Liver (tissue), 9 donors: Measurements from ENCODE around the gene PARD3B. TPM values are rescaled to one million over a fixed set of nuclear protein-coding genes. Genes with fewer than 3 reads are reported as not detected.

Source experiments
- DNase-seq: peaks from one replicate; pipeline ENCODE4 v3.0.0-alpha.2; 2017; ENCODE audit warnings: low spot score
- H3K27ac ChIP-seq, 2 donors: one replicate each; pipeline ENCODE4 v1.7.0; 2013; ENCODE audit warnings: inconsistent platforms in 2 of 2, low read length in 2 of 2, control low read depth in 1 of 2, low read depth in 1 of 2, mild to moderate bottlenecking in 1 of 2
- H3K27me3 ChIP-seq, 4 donors: one replicate each; pipeline versions ENCODE4 v1.6.1 to v1.7.0; 2013; ENCODE audit warnings: low read length in 3 of 4, inconsistent platforms in 1 of 4, mild to moderate bottlenecking in 1 of 4, moderate library complexity in 1 of 4; ENCODE audit not compliant: control insufficient read depth in 4 of 4, insufficient read depth in 4 of 4
- H3K36me3 ChIP-seq, 4 donors: one replicate each; pipeline versions ENCODE4 v1.6.1 to v1.7.0; 2013; ENCODE audit warnings: low read length in 3 of 4, mild to moderate bottlenecking in 3 of 4, low read depth in 1 of 4, moderate library complexity in 1 of 4; ENCODE audit not compliant: control insufficient read depth in 4 of 4, insufficient read depth in 3 of 4
- H3K4me1 ChIP-seq, 4 donors: one replicate each; pipeline versions ENCODE4 v1.6.1 to v1.7.0; 2013; ENCODE audit warnings: low read length in 3 of 4, mild to moderate bottlenecking in 3 of 4, moderate library complexity in 1 of 4; ENCODE audit not compliant: control insufficient read depth in 4 of 4, insufficient read depth in 4 of 4
- H3K4me3 ChIP-seq, 3 donors: one replicate each; pipeline versions ENCODE4 v1.6.1 to v1.7.0; 2013; ENCODE audit warnings: low read length in 3 of 3, control low read depth in 1 of 3, low read depth in 1 of 3, mild to moderate bottlenecking in 1 of 3
- H3K9ac ChIP-seq, 2 donors: one replicate each; pipeline ENCODE4 v1.7.0; 2013; ENCODE audit warnings: low read length in 2 of 2, mild to moderate bottlenecking in 2 of 2, moderate library complexity in 2 of 2, control low read depth in 1 of 2, low read depth in 1 of 2
- H3K9me3 ChIP-seq, 4 donors: one replicate each; pipeline versions ENCODE4 v1.6.1 to v1.7.0; 2013; ENCODE audit warnings: low read length in 3 of 4; ENCODE audit not compliant: control insufficient read depth in 4 of 4
- EGR1 ChIP-seq, 2 donors: IDR thresholded peaks; 2 replicates each; pipeline ENCODE4 v1.6.1; 2016 to 2018; ENCODE audit warnings: antibody characterized with exemption in 2 of 2, low read depth in 2 of 2
- FOXA1 ChIP-seq: IDR thresholded peaks from 2 replicates; pipeline ENCODE4 v1.6.1; 2016; ENCODE audit warnings: antibody characterized with exemption
- FOXA2 ChIP-seq: IDR thresholded peaks from 2 replicates; pipeline ENCODE4 v1.6.1; 2016; ENCODE audit warnings: antibody characterized with exemption
- GABPA ChIP-seq, 2 donors: IDR thresholded peaks in 1 of 2; conservative IDR thresholded peaks in 1 of 2; 2 replicates each; pipeline ENCODE4 v1.6.1; 2016; ENCODE audit warnings: antibody characterized with exemption in 2 of 2, mild to moderate bottlenecking in 1 of 2, moderate library complexity in 1 of 2
- HNF4A ChIP-seq, 2 donors: conservative IDR thresholded peaks; 2 replicates each; pipeline ENCODE4 v1.6.1; 2016; ENCODE audit warnings: antibody characterized with exemption in 2 of 2, mild to moderate bottlenecking in 2 of 2
- HNF4G ChIP-seq: IDR thresholded peaks from 2 replicates; pipeline ENCODE4 v1.6.1; 2016; ENCODE audit warnings: antibody characterized with exemption
- JUND ChIP-seq, 2 donors: IDR thresholded peaks; 2 replicates each; pipeline ENCODE4 v1.6.1; 2016; ENCODE audit warnings: antibody characterized with exemption in 2 of 2
- NR2F2 ChIP-seq: IDR thresholded peaks from 2 replicates; pipeline ENCODE4 v1.6.1; 2016; ENCODE audit warnings: antibody characterized with exemption
- RAD21 ChIP-seq, 2 donors: IDR thresholded peaks; 2 replicates each; pipeline ENCODE4 v1.6.1; 2016; ENCODE audit warnings: antibody characterized with exemption in 2 of 2, mild to moderate bottlenecking in 2 of 2
- RXRA ChIP-seq, 2 donors: IDR thresholded peaks; 2 replicates each; pipeline ENCODE4 v1.6.1; 2017 to 2018; ENCODE audit warnings: antibody characterized with exemption in 2 of 2, mild to moderate bottlenecking in 1 of 2
- TAF1 ChIP-seq: conservative IDR thresholded peaks from 2 replicates; pipeline ENCODE4 v1.6.1; 2016; ENCODE audit warnings: antibody characterized with exemption, mild to moderate bottlenecking
- ZBTB33 ChIP-seq: IDR thresholded peaks from 2 replicates; pipeline ENCODE4 v1.6.1; 2016; ENCODE audit warnings: antibody characterized with exemption
- WGBS: extraction: QIAGEN DNeasy Blood & Tissue Kit; methylation state at CpG from one replicate; pipeline ENCODE4 v1.1.7; 2013; 5-methylcytosine and 5-hydroxymethylcytosine counted together
- polyA plus RNA-seq, 2 donors: library from polyadenylated mRNA; stranded (reverse) in 1 of 2; unstranded in 1 of 2; fragments of 200-250 nt in 1 of 2; fragments of >200 nt in 1 of 2; fragmentation: Nextera tagmentation in 1 of 2; extraction: Ambion mirVana in 1 of 2; gene quantifications; one replicate each; pipeline versions ENCODE4 v1.2.1 to v1.2.3, GENCODE V29; 2013 to 2015
- total RNA-seq, 2 donors: library from RNA; depleted of rRNA; stranded (reverse); fragments of >200 nt; gene quantifications; one replicate each; pipeline ENCODE4 v1.2.3, GENCODE V29; 2014
- TF ChIP-seq, protein P1 (sequence below): IDR thresholded peaks from 2 replicates; pipeline ENCODE4 v1.6.1; 2016; ENCODE audit warnings: antibody characterized with exemption
- TF ChIP-seq, protein P2 (sequence below): fragments of 150-350 bp; IDR thresholded peaks from 2 replicates; pipeline ENCODE4 v1.5.1; 2017; ENCODE audit warnings: improper control_type of control experiment, low read depth, low read length; ENCODE audit not compliant: missing input control
- donor health status: healthy.
- donor health status: healthy.
- donor health status: healthy.
- donor health status: healthy.
- donor health status: healthy.

Gene PARD3B
- total and polyA plus RNA-seq, 4 donors, result 1.1 to 10.3 (median 3.7) TPM

DNA sequence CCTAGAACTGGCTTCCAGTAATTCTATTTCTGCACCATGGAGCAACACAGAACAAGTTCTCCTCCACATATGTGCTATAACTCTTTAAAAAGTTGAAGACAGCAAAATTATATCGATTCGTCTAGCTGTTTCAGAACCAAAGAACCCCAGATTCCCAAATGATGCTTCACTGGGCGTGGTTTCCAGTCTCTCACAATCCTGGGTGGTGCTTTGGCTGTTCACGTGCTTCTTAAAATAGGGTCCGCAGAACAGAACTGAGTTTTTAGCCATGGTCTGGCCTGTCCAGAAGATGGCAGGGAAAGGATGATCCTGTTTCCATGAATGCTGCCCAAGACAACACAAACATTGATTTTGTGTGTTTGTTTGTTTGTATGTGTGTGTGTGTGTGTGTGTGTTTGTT is 37.6 kb upstream of the PARD3B start:
- no peaks in the 10 kb centered on the region for H3K4me1 ChIP-seq
- TF ChIP-seq FOXA1, result no peak
- no peak for TF ChIP-seq HNF4A (conservative IDR thresholded peaks at IDR 0.05)
- TF ChIP-seq HNF4G, result no peak
- TF ChIP-seq ZBTB33, result no peak
- TF ChIP-seq, protein P1, sequence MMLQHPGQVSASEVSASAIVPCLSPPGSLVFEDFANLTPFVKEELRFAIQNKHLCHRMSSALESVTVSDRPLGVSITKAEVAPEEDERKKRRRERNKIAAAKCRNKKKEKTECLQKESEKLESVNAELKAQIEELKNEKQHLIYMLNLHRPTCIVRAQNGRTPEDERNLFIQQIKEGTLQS, result no peak
- TF ChIP-seq EGR1 (IDR thresholded peaks at IDR 0.05; ENCODE audit: low read depth in 2 of 2), result no peak
- H3K36me3 ChIP-seq, result no peaks in the 10 kb centered on the region
- H3K9me3 ChIP-seq, result no peaks in the 10 kb centered on the region
- H3K27ac ChIP-seq, result no peak overlapping the region
- peaks cover 0 to 2% (median 0%) of the 10 kb centered on the region in 4 donors for H3K27me3 ChIP-seq
- no peak overlapping the region for H3K4me3 ChIP-seq
- 94% methylated on average over 5 of the region's 5 CpGs for WGBS
- DNase-seq, result no peak
- H3K9ac ChIP-seq, result no peak overlapping the region

GRCh38 chr2:204510709-204511420 is 34.4 kb upstream of the PARD3B start:
- TF ChIP-seq EGR1 (IDR thresholded peaks at IDR 0.05; ENCODE audit: low read depth in 2 of 2), result no peak
- TF ChIP-seq FOXA2, result no peak
- TF ChIP-seq ZBTB33, result no peak
- TF ChIP-seq HNF4G, result no peak
- no peak for TF ChIP-seq TAF1
- TF ChIP-seq NR2F2, result no peak
- TF ChIP-seq, protein P1, result no peak
- TF ChIP-seq, protein P2, sequence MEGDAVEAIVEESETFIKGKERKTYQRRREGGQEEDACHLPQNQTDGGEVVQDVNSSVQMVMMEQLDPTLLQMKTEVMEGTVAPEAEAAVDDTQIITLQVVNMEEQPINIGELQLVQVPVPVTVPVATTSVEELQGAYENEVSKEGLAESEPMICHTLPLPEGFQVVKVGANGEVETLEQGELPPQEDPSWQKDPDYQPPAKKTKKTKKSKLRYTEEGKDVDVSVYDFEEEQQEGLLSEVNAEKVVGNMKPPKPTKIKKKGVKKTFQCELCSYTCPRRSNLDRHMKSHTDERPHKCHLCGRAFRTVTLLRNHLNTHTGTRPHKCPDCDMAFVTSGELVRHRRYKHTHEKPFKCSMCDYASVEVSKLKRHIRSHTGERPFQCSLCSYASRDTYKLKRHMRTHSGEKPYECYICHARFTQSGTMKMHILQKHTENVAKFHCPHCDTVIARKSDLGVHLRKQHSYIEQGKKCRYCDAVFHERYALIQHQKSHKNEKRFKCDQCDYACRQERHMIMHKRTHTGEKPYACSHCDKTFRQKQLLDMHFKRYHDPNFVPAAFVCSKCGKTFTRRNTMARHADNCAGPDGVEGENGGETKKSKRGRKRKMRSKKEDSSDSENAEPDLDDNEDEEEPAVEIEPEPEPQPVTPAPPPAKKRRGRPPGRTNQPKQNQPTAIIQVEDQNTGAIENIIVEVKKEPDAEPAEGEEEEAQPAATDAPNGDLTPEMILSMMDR, result no peak
- TF ChIP-seq JUND (IDR thresholded peaks at IDR 0.05), result no peak
- no peak for TF ChIP-seq RAD21 (IDR thresholded peaks at IDR 0.05)
- TF ChIP-seq RXRA (IDR thresholded peaks at IDR 0.05), result no peak
- TF ChIP-seq GABPA (IDR thresholded peaks at IDR 0.05 in 1 of 2, conservative IDR thresholded peaks at IDR 0.05 in 1 of 2), result no peak
- no peak for TF ChIP-seq FOXA1
- TF ChIP-seq HNF4A (conservative IDR thresholded peaks at IDR 0.05), result no peak
- WGBS, result 73% methylated on average over 4 of the region's 4 CpGs
- Histone ChIP-seq H3K4me3 (no peak overlapping the region), H3K36me3 (no peaks in the 10 kb centered on the region), H3K27me3 (peaks cover 0 to 2% (median 0%) of the 10 kb centered on the region in 4 donors), H3K9me3 (no peaks in the 10 kb centered on the region), H3K27ac (no peak overlapping the region), H3K9ac (no peak overlapping the region), H3K4me1 (no peaks in the 10 kb centered on the region)
- no peak for DNase-seq
